ENCODE data around the gene MYO19. TPM values are rescaled to one million over a fixed set of nuclear protein-coding genes. Genes with fewer than 3 reads are reported as not detected.

The MYO19 gene
- total RNA-seq, 1 experiment from 2014 or later = 144 TPM

GRCh38 chr17:36464765-36465088 lies 69.9 kb downstream of the MYO19 start:
- peak; percentile 72 for DNase-seq
- Histone ChIP-seq H3K4me2 (ENCODE audit: insufficient read depth, insufficient read length, low read length) (no peak overlapping the region), H2AFZ (ENCODE audit: low read length) (no peak overlapping the region), H3K4ac (ENCODE audit: low read depth, low read length) (no peak overlapping the region), H3K18ac (ENCODE audit: insufficient read length, low read depth, low read length) (no peak overlapping the region), H2BK20ac (ENCODE audit: low read depth, low read length, poor library complexity, severe bottlenecking) (no peak overlapping the region), H3K4me1 (ENCODE audit: insufficient read depth, low read length) (no peaks in the 10 kb centered on the region), H3T11ph (ENCODE audit: low read length) (no peak overlapping the region), H4K20me1 (ENCODE audit: control insufficient read depth, insufficient read depth, insufficient read length) (no peaks in the 10 kb centered on the region), H3K9me3 (ENCODE audit: control insufficient read depth, low read depth, low read length) (no peaks in the 10 kb centered on the region), H3K79me1 (ENCODE audit: insufficient read depth, low read depth, low read length, poor library complexity, severe bottlenecking) (no peaks in the 10 kb centered on the region), H2BK15ac (ENCODE audit: low read depth, low read length) (no peak overlapping the region), H3K27me3 (ENCODE audit: insufficient read depth, low read length) (no peaks in the 10 kb centered on the region; the same call in 1 of the 2 replicates), H3K9ac (ENCODE audit: extremely low read depth, insufficient read length, low read length) (no peak overlapping the region), H2BK12ac (ENCODE audit: insufficient read length, low read depth, low read length) (no peak overlapping the region), H4K8ac (replicated peaks; ENCODE audit: insufficient read length, low read depth, low read length) (no peak overlapping the region), H3K79me2 (ENCODE audit: insufficient read depth, low read length) (no peaks in the 10 kb centered on the region), H2AK5ac (ENCODE audit: insufficient read length, low read length) (no peak overlapping the region), H3K56ac (ENCODE audit: insufficient read length, low read depth, low read length) (no peak overlapping the region), H4K5ac (ENCODE audit: insufficient read length, low read depth, low read length) (no peak overlapping the region), H3K14ac (ENCODE audit: insufficient read depth, low read length) (no peak overlapping the region), H3K27ac (ENCODE audit: insufficient read length, low read depth, low read length) (no peak overlapping the region), H2BK5ac (ENCODE audit: insufficient read length, low read length) (no peak overlapping the region), H3K23me2 (ENCODE audit: insufficient read length, low read depth, low read length, poor library complexity, severe bottlenecking) (no peaks in the 10 kb centered on the region), H2BK120ac (ENCODE audit: low read depth, low read length, poor library complexity, severe bottlenecking) (no peak overlapping the region), H4K91ac (ENCODE audit: insufficient read length, low read depth, low read length) (no peak overlapping the region), H3K23ac (ENCODE audit: insufficient read length, low read depth, low read length) (no peak overlapping the region)
- H3K9me3 Mint-ChIP-seq = no peaks in the 10 kb centered on the region; a peak in 1 of 5 replicates
- no peak overlapping the region for H3K27ac Mint-ChIP-seq
- no peak overlapping the region for H3K4me3 Mint-ChIP-seq
- H3K27me3 Mint-ChIP-seq (ENCODE audit: low read depth) = peaks cover 64% of the 10 kb centered on the region
- no CpG with 5 or more reads among the region's 21 CpGs for WGBS (ENCODE audit: extremely low coverage, insufficient read length, low lambda C conversion rate)
- no peaks in the 10 kb centered on the region for H3K36me3 Mint-ChIP-seq (ENCODE audit: insufficient read depth in 1 of 3, low read depth in 3 of 3)
- H3K4me1 Mint-ChIP-seq = peaks cover 7 to 13% of the 10 kb centered on the region in 2 experiments; a peak in 3 of 4 replicates
- no peak for TF ChIP-seq CTCF (conservative IDR thresholded peaks at IDR 0.05)
